Neural cell (in vitro differentiated cells): ENCODE measurements around the gene SFXN4. TPM values are rescaled to one million over a fixed set of nuclear protein-coding genes. Genes with fewer than 3 reads are reported as not detected.

Source experiments
- H2AFZ ChIP-seq: fragments of 200-600, 300-800 bp; sonication (generic), shearing (Covaris generic); 2 replicates; pipeline ENCODE4 v1.6.0; 2014; ENCODE audit warnings: low read depth, mild to moderate bottlenecking, antibody characterized with exemption, low read length, moderate library complexity
- H3F3A ChIP-seq: fragments of 200-600 bp; shearing (Covaris generic); 2 replicates; pipeline ENCODE4 v1.6.1; 2016; ENCODE audit warnings: mild to moderate bottlenecking, moderate library complexity, mixed read lengths, antibody characterized with exemption, low read length; ENCODE audit not compliant: insufficient read depth, poor library complexity, severe bottlenecking
- H3K27ac ChIP-seq: fragments of 200-600, 300-800 bp; sonication (generic), shearing (Covaris generic); 2 replicates; pipeline ENCODE4 v1.5.1; 2014; ENCODE audit warnings: mild to moderate bottlenecking, low read length, moderate library complexity
- H3K27me3 ChIP-seq: fragments of 300-800, 200-600 bp; sonication (generic), shearing (Covaris generic); 2 replicates; pipeline ENCODE4 v1.6.0; 2014; ENCODE audit warnings: mild to moderate bottlenecking, low read depth, low read length, moderate library complexity; ENCODE audit not compliant: insufficient read depth
- H3K36me3 ChIP-seq: fragments of 300-800, 200-600 bp; sonication (generic), shearing (Covaris generic); 2 replicates; pipeline ENCODE4 v1.5.1; 2014; ENCODE audit warnings: mild to moderate bottlenecking, antibody characterized with exemption, low read length, moderate library complexity; ENCODE audit not compliant: insufficient read depth
- H3K4me2 ChIP-seq: fragments of 300-800, 200-600 bp; sonication (generic), shearing (Covaris generic); 2 replicates; pipeline ENCODE4 v1.6.0; 2014; ENCODE audit warnings: mild to moderate bottlenecking, low read length
- H3K4me3 ChIP-seq: fragments of 300-800, 200-600 bp; sonication (generic), shearing (Covaris generic); 2 replicates; pipeline ENCODE4 v1.5.1; 2014; ENCODE audit warnings: mild to moderate bottlenecking, low read length, moderate library complexity
- H3K79me2 ChIP-seq: fragments of 200-600 bp; shearing (Covaris generic); replicated peaks from 2 replicates; pipeline ENCODE4 v1.6.0; 2014; ENCODE audit warnings: mild to moderate bottlenecking, low read length, moderate library complexity; ENCODE audit not compliant: insufficient read depth
- H3K9ac ChIP-seq: fragments of 300-800, 200-600 bp; sonication (generic), shearing (Covaris generic); 2 replicates; pipeline ENCODE4 v1.6.1; 2016; ENCODE audit warnings: mild to moderate bottlenecking, low read length, mixed read lengths
- H3K9me2 ChIP-seq: fragments of 200-600 bp; shearing (Covaris generic); 2 replicates; pipeline ENCODE4 v1.6.1; 2016; ENCODE audit warnings: mild to moderate bottlenecking, low read length, mixed read lengths; ENCODE audit not compliant: insufficient read depth
- H3K9me3 ChIP-seq: fragments of 200-600, 300-800 bp; sonication (generic), shearing (Covaris generic); 2 replicates; pipeline ENCODE4 v1.6.1; 2016; ENCODE audit warnings: mild to moderate bottlenecking, mixed run types, low read length, moderate library complexity, mixed read lengths
- H4K20me1 ChIP-seq: fragments of 200-600 bp; shearing (Covaris generic); 2 replicates; pipeline ENCODE4 v1.6.1; 2016; ENCODE audit warnings: mild to moderate bottlenecking, mixed run types; ENCODE audit not compliant: insufficient read depth
- EP300 ChIP-seq: fragments of 450-650 bp; conservative IDR thresholded peaks from 2 replicates; pipeline ENCODE4 v1.6.1; 2014; ENCODE audit warnings: antibody characterized with exemption, mild to moderate bottlenecking, moderate library complexity; ENCODE audit not compliant: poor library complexity, severe bottlenecking
- EZH2 ChIP-seq: fragments of 200-600, 300-800 bp; shearing (Covaris generic), sonication (generic); IDR thresholded peaks from 2 replicates; pipeline ENCODE4 v1.6.1; 2014; ENCODE audit warnings: antibody characterized with exemption, low read length, borderline replicate concordance, mild to moderate bottlenecking; ENCODE audit not compliant: insufficient read depth, poor library complexity, severe bottlenecking
- MXI1 ChIP-seq: fragments of 450-650 bp; conservative IDR thresholded peaks from 2 replicates; pipeline ENCODE4 v1.6.1; 2014; ENCODE audit warnings: antibody characterized with exemption, mild to moderate bottlenecking; ENCODE audit not compliant: poor library complexity, severe bottlenecking
- POLR2AphosphoS5 ChIP-seq: IDR thresholded peaks from 2 replicates; pipeline ENCODE4 v1.6.1; 2012
- RAD21 ChIP-seq: fragments of 450-650 bp; conservative IDR thresholded peaks from 2 replicates; pipeline ENCODE4 v1.6.1; 2014; ENCODE audit warnings: antibody characterized with exemption, mild to moderate bottlenecking, moderate library complexity
- SMC3 ChIP-seq: fragments of 450-650 bp; conservative IDR thresholded peaks from 2 replicates; pipeline ENCODE4 v1.6.1; 2014; ENCODE audit warnings: antibody characterized with exemption, mild to moderate bottlenecking, moderate library complexity; ENCODE audit not compliant: poor library complexity
- TAF1 ChIP-seq: IDR thresholded peaks from 2 replicates; pipeline ENCODE4 v1.6.1; 2012; ENCODE audit warnings: low read depth
- polyA plus RNA-seq: library from polyadenylated mRNA; depleted of rRNA; stranded (reverse); fragments of >200 nt; gene quantifications from 2 replicates; pipeline ENCODE4 v1.2.3, GENCODE V29; 2014
- TF ChIP-seq, protein P1 (sequence below): fragments of 450-650 bp; IDR thresholded peaks from 2 replicates; pipeline ENCODE4 v1.5.1; 2014; ENCODE audit warnings: antibody characterized with exemption, mild to moderate bottlenecking, moderate library complexity; ENCODE audit not compliant: poor library complexity, severe bottlenecking
- TF ChIP-seq, protein P2 (sequence below): IDR thresholded peaks from 2 replicates; pipeline ENCODE4 v1.6.1; 2012; ENCODE audit warnings: borderline replicate concordance

Gene SFXN4
- polyA plus RNA-seq, 1 donor from 2014 or later = 23.7 TPM

DNA sequence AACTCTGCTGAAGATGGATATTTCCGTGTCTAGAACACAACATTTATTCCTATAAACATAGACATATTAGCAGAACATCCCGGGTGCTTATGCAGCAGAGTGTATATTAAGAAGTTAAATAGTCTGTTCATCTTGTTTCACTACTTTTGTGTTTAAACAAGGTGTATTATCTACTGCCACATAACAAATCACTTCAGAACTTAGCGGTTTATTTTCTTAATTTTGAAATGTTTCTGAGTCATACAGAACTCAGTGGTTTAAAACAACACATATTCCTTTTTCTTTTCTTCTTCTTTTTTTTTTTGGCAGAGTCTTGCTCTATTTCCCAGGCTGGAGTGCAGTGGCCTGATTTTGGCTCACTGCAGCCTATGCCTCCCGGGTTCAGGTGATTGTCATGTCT is 35.8 kb downstream of the SFXN4 start:
- no peak overlapping the region for H2AFZ ChIP-seq
- no peak overlapping the region for H3K27ac ChIP-seq
- TF ChIP-seq, protein P1, sequence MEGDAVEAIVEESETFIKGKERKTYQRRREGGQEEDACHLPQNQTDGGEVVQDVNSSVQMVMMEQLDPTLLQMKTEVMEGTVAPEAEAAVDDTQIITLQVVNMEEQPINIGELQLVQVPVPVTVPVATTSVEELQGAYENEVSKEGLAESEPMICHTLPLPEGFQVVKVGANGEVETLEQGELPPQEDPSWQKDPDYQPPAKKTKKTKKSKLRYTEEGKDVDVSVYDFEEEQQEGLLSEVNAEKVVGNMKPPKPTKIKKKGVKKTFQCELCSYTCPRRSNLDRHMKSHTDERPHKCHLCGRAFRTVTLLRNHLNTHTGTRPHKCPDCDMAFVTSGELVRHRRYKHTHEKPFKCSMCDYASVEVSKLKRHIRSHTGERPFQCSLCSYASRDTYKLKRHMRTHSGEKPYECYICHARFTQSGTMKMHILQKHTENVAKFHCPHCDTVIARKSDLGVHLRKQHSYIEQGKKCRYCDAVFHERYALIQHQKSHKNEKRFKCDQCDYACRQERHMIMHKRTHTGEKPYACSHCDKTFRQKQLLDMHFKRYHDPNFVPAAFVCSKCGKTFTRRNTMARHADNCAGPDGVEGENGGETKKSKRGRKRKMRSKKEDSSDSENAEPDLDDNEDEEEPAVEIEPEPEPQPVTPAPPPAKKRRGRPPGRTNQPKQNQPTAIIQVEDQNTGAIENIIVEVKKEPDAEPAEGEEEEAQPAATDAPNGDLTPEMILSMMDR = no peak
- TF ChIP-seq EZH2 (no peak), MXI1 (no peak), TAF1 (no peak), POLR2AphosphoS5 (no peak), RAD21 (no peak), SMC3 (no peak), EP300 (no peak)
- TF ChIP-seq, protein P2, sequence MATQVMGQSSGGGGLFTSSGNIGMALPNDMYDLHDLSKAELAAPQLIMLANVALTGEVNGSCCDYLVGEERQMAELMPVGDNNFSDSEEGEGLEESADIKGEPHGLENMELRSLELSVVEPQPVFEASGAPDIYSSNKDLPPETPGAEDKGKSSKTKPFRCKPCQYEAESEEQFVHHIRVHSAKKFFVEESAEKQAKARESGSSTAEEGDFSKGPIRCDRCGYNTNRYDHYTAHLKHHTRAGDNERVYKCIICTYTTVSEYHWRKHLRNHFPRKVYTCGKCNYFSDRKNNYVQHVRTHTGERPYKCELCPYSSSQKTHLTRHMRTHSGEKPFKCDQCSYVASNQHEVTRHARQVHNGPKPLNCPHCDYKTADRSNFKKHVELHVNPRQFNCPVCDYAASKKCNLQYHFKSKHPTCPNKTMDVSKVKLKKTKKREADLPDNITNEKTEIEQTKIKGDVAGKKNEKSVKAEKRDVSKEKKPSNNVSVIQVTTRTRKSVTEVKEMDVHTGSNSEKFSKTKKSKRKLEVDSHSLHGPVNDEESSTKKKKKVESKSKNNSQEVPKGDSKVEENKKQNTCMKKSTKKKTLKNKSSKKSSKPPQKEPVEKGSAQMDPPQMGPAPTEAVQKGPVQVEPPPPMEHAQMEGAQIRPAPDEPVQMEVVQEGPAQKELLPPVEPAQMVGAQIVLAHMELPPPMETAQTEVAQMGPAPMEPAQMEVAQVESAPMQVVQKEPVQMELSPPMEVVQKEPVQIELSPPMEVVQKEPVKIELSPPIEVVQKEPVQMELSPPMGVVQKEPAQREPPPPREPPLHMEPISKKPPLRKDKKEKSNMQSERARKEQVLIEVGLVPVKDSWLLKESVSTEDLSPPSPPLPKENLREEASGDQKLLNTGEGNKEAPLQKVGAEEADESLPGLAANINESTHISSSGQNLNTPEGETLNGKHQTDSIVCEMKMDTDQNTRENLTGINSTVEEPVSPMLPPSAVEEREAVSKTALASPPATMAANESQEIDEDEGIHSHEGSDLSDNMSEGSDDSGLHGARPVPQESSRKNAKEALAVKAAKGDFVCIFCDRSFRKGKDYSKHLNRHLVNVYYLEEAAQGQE = no peak
- no peak overlapping the region for H3K4me2 ChIP-seq
- no peaks in the 10 kb centered on the region for H4K20me1 ChIP-seq
- no peak overlapping the region for H3K4me3 ChIP-seq
- H3K9ac ChIP-seq = no peak overlapping the region
- no peaks in the 10 kb centered on the region for H3K9me3 ChIP-seq
- no peaks in the 10 kb centered on the region for H3F3A ChIP-seq
- no peaks in the 10 kb centered on the region for H3K9me2 ChIP-seq
- no peaks in the 10 kb centered on the region for H3K27me3 ChIP-seq
- no peaks in the 10 kb centered on the region for H3K79me2 ChIP-seq
- H3K36me3 ChIP-seq = peaks cover 13% of the 10 kb centered on the region

DNA sequence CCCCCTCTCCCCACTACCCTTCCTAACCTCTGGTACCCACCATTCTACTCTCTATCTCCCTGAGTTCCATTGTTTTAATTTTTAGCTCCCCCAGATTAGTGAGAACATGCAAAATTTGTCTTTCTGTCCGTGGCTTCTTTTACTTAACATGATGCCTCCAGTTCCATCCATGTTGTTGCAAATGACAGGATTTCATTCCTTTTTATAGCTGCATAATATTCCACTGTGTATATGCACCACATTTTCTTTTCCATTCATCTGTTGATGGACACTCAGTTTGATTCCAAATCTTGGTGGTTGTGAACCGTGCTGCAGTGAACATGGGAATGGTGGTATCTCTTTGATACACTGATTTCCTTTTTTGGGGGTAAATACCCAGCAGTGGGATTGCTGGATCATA is 39.6 kb downstream of the SFXN4 start:
- TF ChIP-seq SMC3 (no peak), EP300 (no peak), EZH2 (no peak), MXI1 (no peak), RAD21 (no peak), TAF1 (no peak), POLR2AphosphoS5 (no peak)
- TF ChIP-seq, protein P1 = no peak
- TF ChIP-seq, protein P2 = no peak
- Histone ChIP-seq H3K4me3 (no peak overlapping the region), H3K27ac (no peak overlapping the region), H3K27me3 (no peaks in the 10 kb centered on the region), H3K79me2 (no peaks in the 10 kb centered on the region), H3F3A (no peaks in the 10 kb centered on the region), H3K9me3 (no peaks in the 10 kb centered on the region), H4K20me1 (no peaks in the 10 kb centered on the region), H3K4me2 (no peak overlapping the region), H3K9me2 (no peaks in the 10 kb centered on the region), H2AFZ (no peak overlapping the region), H3K9ac (no peak overlapping the region), H3K36me3 (no peaks in the 10 kb centered on the region)
